Body of pancreas (tissue), 4 donors: ENCODE data around the gene GPR108.

Experiments used
- POLR2A ChIP-seq, 3 donors: fragments of 450-650 bp; IDR thresholded peaks; one replicate each; pipeline ENCODE4 v1.6.1; 2016; ENCODE audit warnings: antibody characterized with exemption in 3 of 3, mild to moderate bottlenecking in 2 of 3
- TF ChIP-seq, protein P1 (sequence below), 7 experiments: fragments of 450-650 bp in 4 of 7; fragments of 200-600 bp in 3 of 7; sonication (generic) in 3 of 7; IDR thresholded peaks; one replicate each; pipeline ENCODE4 v1.5.1; 2016 to 2019; ENCODE audit warnings: antibody characterized with exemption in 7 of 7

DNA sequence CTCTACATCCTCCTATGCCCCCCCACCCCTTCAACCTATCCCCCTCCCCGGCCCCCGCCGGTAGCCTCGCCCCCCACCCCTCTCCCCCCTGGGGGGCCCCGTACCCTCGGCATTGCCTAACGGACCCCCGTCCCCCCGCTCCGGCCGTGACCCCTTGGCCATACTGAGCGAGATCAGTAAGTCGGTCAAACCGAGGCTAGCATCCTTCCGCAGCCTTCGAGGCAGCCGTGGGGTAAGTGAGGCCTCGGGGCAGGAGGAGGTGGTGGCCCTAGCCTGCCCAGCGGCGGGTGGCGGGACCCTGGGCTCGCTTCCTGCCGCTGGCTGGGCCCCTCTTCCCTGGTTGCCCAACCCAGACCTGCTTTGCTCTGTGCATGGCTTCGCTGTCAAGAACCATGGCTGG, 8.6 kb upstream of the GPR108 start:
- TF ChIP-seq, protein P1, sequence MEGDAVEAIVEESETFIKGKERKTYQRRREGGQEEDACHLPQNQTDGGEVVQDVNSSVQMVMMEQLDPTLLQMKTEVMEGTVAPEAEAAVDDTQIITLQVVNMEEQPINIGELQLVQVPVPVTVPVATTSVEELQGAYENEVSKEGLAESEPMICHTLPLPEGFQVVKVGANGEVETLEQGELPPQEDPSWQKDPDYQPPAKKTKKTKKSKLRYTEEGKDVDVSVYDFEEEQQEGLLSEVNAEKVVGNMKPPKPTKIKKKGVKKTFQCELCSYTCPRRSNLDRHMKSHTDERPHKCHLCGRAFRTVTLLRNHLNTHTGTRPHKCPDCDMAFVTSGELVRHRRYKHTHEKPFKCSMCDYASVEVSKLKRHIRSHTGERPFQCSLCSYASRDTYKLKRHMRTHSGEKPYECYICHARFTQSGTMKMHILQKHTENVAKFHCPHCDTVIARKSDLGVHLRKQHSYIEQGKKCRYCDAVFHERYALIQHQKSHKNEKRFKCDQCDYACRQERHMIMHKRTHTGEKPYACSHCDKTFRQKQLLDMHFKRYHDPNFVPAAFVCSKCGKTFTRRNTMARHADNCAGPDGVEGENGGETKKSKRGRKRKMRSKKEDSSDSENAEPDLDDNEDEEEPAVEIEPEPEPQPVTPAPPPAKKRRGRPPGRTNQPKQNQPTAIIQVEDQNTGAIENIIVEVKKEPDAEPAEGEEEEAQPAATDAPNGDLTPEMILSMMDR (IDR thresholded peaks at IDR 0.05), result no peak
- TF ChIP-seq POLR2A (IDR thresholded peaks at IDR 0.05), result no peak
